ENCODE data around the gene ICAM2.
"Not testable (repeated sequence)": the region's sequence is repeated elsewhere in the genome, so short reads cannot be mapped to it uniquely, and the experiment has no call there.

The ICAM2 gene

GRCh38 chr17:63996430-63997182 lies 23.8 kb downstream of the ICAM2 start:
- DNase-seq: no peak

- DNase-seq: no peak
Measured at GRCh38 chr17:63995626-63996025, 24.8 kb downstream of the ICAM2 start.

DNA sequence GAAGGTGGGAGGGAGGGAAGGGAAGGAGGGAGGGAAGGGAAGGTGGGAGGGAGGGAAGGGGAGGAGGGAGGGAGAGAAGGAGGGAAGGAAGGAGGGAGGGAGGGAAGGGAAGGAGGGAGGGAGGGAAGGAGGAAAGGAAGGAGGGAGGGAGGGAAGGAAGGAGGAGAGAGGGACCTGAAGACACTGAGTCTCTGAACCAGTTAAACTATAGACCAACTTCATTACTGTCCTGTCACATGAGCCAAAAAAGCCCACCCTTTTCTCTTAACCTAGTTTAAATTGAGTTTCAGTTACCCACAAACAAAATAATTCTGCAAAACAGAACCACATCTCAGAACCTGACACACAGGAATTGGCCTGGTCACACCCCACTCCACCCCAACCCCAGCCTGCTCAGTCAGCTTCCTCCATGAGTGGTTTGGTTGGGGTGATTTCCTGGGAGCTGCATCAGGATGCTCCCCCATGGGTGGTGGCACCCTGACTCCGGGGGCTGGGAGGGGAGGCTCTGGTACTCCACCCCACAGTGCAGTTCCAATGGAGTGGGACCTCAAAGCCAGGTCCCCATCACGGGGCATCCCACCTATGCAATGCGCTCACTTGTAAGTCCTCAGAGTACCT lies 27.0 kb downstream of the ICAM2 start:
- DNase-seq: no peak

- DNase-seq: no peak
Measured at GRCh38 chr17:63991611-63992010, 28.8 kb downstream of the ICAM2 start.

GRCh38 chr17:63989622-63990345 lies 30.6 kb downstream of the ICAM2 start:
- DNase-seq: no peak

- DNase-seq: no peak
Measured at GRCh38 chr17:63988741-63989621, 31.5 kb downstream of the ICAM2 start.

GRCh38 chr17:63988127-63988478 lies 32.3 kb downstream of the ICAM2 start:
- DNase-seq: no peak

GRCh38 chr17:63987221-63988126 lies 33.0 kb downstream of the ICAM2 start:
- DNase-seq: no peak

DNA sequence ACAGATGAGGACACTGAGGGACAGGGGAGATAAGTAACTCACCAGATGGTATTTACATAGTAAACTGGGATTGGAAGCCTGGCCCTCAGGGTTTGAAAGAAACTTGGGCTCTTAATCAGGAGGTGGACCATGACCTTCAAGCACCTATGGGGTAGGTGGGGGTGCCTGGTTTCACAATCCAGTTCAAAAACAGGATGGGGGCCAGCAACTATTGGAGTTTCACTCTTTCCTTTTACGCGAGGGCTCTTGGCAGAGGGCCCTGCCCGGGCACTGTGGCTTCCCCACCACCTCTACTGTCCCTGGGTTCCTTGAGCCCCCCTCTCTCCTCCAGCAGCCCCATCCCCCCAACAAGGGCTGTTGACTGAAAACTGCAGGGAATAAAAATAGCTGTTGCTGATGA lies 33.6 kb downstream of the ICAM2 start:
- no peak for DNase-seq

GRCh38 chr17:63985387-63986140 lies 34.9 kb downstream of the ICAM2 start:
- no peak for DNase-seq

- no peak for DNase-seq
Measured at GRCh38 chr17:63984651-63985386, 35.6 kb downstream of the ICAM2 start.

DNA sequence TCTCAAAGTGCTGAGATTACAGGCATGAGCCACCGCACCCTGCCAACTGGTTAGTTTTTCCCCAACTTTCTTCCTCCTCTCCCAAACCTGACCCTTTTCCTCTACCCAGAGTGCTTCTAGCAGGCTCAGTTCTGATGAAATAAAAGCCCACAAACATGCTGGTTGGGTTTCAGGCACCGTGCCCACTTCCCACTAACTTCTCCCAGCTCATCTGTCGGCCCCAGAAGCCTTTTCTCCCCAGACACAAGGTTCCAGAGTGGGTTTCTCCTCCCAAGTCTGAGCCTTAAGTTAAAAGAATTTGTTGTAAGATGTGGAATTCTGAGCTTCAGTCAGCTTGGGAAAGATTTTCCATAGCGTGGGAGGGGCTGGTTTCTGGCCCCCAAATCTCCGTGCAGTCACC lies 36.2 kb downstream of the ICAM2 start:
- no peak for DNase-seq

GRCh38 chr17:63983320-63983719 lies 37.1 kb downstream of the ICAM2 start:
- no peak for DNase-seq

GRCh38 chr17:63982641-63983040 lies 37.8 kb downstream of the ICAM2 start:
- DNase-seq: not testable (repeated sequence)

GRCh38 chr17:63978272-63979200 lies 41.9 kb downstream of the ICAM2 start:
- DNase-seq: no peak

- DNase-seq: no peak
Measured at GRCh38 chr17:63976702-63977101, 43.7 kb downstream of the ICAM2 start.

- DNase-seq: no peak
Measured at GRCh38 chr17:63975541-63976092, 44.8 kb downstream of the ICAM2 start.

DNA sequence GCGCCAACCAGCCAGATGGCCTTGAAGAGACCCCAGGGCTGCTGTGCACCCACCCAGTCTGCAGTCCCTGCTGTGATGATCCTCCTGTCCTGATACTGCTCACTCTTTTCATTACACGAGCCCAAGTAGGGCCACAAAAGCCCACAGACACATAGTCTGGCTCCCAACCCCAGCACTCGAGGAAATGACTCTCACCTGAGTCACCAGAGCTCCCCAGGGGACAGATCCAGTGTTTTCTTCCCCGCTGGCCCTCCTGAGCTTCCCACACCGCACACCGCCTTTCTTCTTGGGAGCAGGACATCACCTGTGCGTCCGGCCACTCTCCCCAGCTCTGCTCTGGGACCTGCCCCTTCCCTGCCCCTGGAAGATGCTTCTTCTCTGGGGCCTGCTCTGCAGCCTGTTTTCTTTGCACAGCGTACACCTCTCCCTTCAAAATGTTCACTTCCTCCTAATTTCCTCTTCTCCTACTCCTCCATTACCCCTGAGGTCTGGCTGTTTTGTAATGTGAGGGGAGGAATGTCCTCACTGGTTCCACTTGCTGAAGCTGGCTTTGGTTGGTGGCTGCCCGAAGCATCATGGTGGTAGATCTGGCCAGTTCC lies 45.7 kb downstream of the ICAM2 start:
- DNase-seq: no peak

Measured in NCI-H187 treated with DMSO at 0.1 percent for 48 hours (cell line).